ENCODE measurements around the gene NXPE3. TPM values are rescaled to one million over a fixed set of nuclear protein-coding genes. Genes with fewer than 3 reads are reported as not detected.

NXPE3 gene
- total RNA-seq, 1 donor from 2014 or later, result 3.9 TPM

- no peak for DNase-seq (ENCODE audit: low read depth)
- peaks cover 2% of the 10 kb centered on the region for H3K36me3 ChIP-seq (ENCODE audit: control insufficient read depth, insufficient read depth, low read length)
- no peaks in the 10 kb centered on the region for H3K27me3 ChIP-seq (ENCODE audit: control insufficient read depth, insufficient read depth, low read length)
- TF ChIP-seq, protein P1, sequence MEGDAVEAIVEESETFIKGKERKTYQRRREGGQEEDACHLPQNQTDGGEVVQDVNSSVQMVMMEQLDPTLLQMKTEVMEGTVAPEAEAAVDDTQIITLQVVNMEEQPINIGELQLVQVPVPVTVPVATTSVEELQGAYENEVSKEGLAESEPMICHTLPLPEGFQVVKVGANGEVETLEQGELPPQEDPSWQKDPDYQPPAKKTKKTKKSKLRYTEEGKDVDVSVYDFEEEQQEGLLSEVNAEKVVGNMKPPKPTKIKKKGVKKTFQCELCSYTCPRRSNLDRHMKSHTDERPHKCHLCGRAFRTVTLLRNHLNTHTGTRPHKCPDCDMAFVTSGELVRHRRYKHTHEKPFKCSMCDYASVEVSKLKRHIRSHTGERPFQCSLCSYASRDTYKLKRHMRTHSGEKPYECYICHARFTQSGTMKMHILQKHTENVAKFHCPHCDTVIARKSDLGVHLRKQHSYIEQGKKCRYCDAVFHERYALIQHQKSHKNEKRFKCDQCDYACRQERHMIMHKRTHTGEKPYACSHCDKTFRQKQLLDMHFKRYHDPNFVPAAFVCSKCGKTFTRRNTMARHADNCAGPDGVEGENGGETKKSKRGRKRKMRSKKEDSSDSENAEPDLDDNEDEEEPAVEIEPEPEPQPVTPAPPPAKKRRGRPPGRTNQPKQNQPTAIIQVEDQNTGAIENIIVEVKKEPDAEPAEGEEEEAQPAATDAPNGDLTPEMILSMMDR (IDR thresholded peaks at IDR 0.05; ENCODE audit: insufficient read depth, low read length, severe bottlenecking), result no peak
- FAIRE-seq, result no peak
- peak overlapping the region; percentile 90 for H3K4me3 ChIP-seq (ENCODE audit: low read depth, low read length)
Measured at GRCh38 chr3:101779822-101780381, 891 bp downstream of the NXPE3 start.

DNA sequence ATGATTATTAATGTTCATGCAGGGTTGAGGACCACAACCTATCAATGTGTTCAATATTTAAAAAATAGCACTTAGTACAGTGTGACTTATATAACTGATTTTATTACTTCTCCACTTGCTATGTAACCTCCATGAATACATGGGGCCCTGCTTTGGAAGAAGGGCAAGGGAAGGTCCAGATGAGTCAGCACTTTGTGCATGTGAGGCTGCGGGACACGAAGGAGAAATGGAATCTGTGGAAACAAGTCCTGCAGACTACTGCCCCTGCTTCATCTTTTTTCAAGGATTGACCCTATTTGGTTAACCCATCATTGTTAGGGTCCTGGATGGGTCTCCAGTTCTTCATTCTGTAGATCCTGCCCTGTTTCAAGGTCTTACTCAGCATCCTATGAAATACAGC is 1.6 kb downstream of the NXPE3 start:
- no peak overlapping the region for H3K4me3 ChIP-seq (ENCODE audit: low read depth, low read length)
- TF ChIP-seq, protein P1 (IDR thresholded peaks at IDR 0.05; ENCODE audit: insufficient read depth, low read length, severe bottlenecking), result no peak
- H3K36me3 ChIP-seq (ENCODE audit: control insufficient read depth, insufficient read depth, low read length), result peaks cover 2% of the 10 kb centered on the region
- no peak for FAIRE-seq
- DNase-seq (ENCODE audit: low read depth), result peak; percentile 74
- no peaks in the 10 kb centered on the region for H3K27me3 ChIP-seq (ENCODE audit: control insufficient read depth, insufficient read depth, low read length)

DNA sequence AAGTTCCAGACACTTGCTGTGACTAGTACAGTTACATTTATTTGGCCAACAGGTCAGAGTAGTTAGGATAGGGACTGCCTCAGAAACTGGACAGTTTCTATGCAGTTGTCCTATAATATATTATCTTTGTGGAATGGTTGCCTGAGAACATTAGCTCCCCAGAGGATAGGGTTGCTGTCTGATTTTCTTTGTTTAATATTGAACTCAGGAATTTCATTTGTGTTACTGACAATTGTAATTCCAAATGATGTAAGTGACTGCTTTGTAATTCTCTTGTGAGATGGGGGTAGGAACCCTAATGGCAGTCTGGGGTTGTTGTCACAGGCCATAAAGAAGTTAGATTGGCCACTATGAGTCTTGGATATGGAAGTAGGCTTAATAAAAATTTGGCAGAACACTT is 2.2 kb downstream of the NXPE3 start:
- Histone ChIP-seq H3K4me3 (ENCODE audit: low read depth, low read length) (no peak overlapping the region), H3K36me3 (ENCODE audit: control insufficient read depth, insufficient read depth, low read length) (peaks cover 4% of the 10 kb centered on the region), H3K27me3 (ENCODE audit: control insufficient read depth, insufficient read depth, low read length) (no peaks in the 10 kb centered on the region)
- TF ChIP-seq, protein P1 (IDR thresholded peaks at IDR 0.05; ENCODE audit: insufficient read depth, low read length, severe bottlenecking), result no peak
- FAIRE-seq, result no peak
- DNase-seq (ENCODE audit: low read depth), result no peak

DNA sequence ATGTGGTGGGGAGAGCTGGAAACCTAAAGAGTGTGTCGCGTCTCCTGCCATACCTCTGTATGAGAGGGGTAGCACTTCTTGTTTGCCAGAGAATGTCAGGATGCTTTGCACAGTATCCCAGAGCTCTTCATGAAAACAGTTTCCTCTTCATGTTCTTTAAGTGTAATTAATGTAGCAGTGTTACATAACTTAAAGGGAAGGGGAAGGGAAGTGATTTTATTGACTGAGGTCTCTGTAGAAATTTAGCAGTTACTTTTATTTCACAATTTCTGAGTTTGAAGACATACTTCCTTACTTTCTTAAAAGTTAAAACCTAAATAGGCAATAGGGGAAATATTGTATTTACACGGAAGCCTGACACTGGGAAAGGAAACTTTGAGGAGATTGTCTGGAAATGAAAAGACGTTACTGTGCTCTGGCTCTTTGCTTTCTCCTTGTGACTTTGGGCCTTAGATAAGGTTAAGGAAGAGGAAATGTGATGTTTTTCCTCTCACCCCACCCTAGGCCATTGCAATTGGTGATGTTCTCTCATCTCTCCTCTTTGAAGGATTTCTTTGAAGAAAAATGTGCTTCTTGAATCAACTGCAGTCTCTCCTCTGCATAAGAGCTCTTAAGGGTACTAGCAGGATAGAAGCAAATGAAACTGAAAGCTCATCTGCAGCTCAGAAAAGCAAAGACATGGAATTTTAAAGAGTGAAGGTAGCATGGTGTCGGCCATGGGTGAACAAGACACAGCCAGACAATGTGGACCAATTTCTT is 6.0 kb downstream of the NXPE3 start:
- Histone ChIP-seq H3K36me3 (ENCODE audit: control insufficient read depth, insufficient read depth, low read length) (peaks cover 5% of the 10 kb centered on the region), H3K4me3 (ENCODE audit: low read depth, low read length) (no peak overlapping the region), H3K27me3 (ENCODE audit: control insufficient read depth, insufficient read depth, low read length) (no peaks in the 10 kb centered on the region)
- no peak for FAIRE-seq
- TF ChIP-seq, protein P1 (IDR thresholded peaks at IDR 0.05; ENCODE audit: insufficient read depth, low read length, severe bottlenecking), result no peak
- DNase-seq (ENCODE audit: low read depth), result no peak

DNA sequence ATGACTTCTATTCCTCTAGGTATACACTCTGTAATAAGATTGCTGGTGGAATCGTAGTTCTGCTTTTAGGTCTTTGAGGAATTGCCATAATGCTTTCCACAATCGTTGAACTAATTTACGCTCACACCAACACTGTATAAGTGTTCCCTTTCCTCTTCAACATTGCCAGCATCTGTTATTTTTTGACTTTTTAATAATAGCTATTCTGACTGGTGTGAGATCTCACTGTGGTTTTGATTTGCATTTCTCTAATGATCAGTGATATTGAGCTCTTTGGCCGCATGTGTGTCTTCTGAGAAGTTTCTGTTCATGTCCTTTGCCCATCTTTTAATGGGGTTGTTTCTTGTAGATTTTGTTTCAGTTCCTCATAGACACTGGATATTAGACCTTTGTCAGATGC is 12.8 kb downstream of the NXPE3 start:
- DNase-seq (ENCODE audit: low read depth), result no peak
- TF ChIP-seq, protein P1 (IDR thresholded peaks at IDR 0.05; ENCODE audit: insufficient read depth, low read length, severe bottlenecking), result no peak
- H3K36me3 ChIP-seq (ENCODE audit: control insufficient read depth, insufficient read depth, low read length), result peaks cover 3% of the 10 kb centered on the region
- no peak for FAIRE-seq
- no peak overlapping the region for H3K4me3 ChIP-seq (ENCODE audit: low read depth, low read length)
- no peaks in the 10 kb centered on the region for H3K27me3 ChIP-seq (ENCODE audit: control insufficient read depth, insufficient read depth, low read length)

Measured in bronchial epithelial cell (primary cell).